Myocyte (in vitro differentiated cells): ENCODE measurements around the gene SHANK1. TPM values are rescaled to one million over a fixed set of nuclear protein-coding genes. Genes with fewer than 3 reads are reported as not detected.
A peak's percentile ranks its signal among the peaks of the same experiment; 100 is the strongest.
"Not testable (repeated sequence)": the region's sequence is repeated elsewhere in the genome, so short reads cannot be mapped to it uniquely, and the experiment has no call there.

ENCODE experiments used
- DNase-seq: peaks from one replicate; pipeline ENCODE4 v3.0.0-alpha.2; 2012; ENCODE audit warnings: low read depth
- total RNA-seq: library from RNA; depleted of rRNA; stranded (reverse); fragments of >200 nt; gene quantifications from 2 replicates; pipeline ENCODE4 v1.2.3, GENCODE V29; 2014

SHANK1 gene
- total RNA-seq, 1 donor from 2014 or later = 32.3 TPM

GRCh38 chr19:50640368-50640767 is 79.2 kb downstream of the SHANK1 start:
- no peak for DNase-seq

GRCh38 chr19:50639121-50640112 is 80.2 kb downstream of the SHANK1 start, which contains the start of gene SYT3:
Gene SYT3 (minus strand): TSS chr19:50639881. CDS start chr19:50637411, 2,470 bp downstream.
- DNase-seq = peak; percentile 32

- DNase-seq = no peak
These were observed 81.0 kb downstream of the SHANK1 start for GRCh38 chr19:50638600-50638999.

GRCh38 chr19:50636317-50637085 is 83.1 kb downstream of the SHANK1 start:
- no peak for DNase-seq

- no peak for DNase-seq
These were observed 85.6 kb downstream of the SHANK1 start for GRCh38 chr19:50633973-50634372.

- DNase-seq = no peak
These were observed 86.2 kb downstream of the SHANK1 start for GRCh38 chr19:50633359-50633758.

- DNase-seq = no peak
These were observed 87.3 kb downstream of the SHANK1 start for GRCh38 chr19:50632151-50632835.

GRCh38 chr19:50629801-50630200 is 89.8 kb downstream of the SHANK1 start:
- DNase-seq = no peak

- no peak for DNase-seq
These were observed 90.4 kb downstream of the SHANK1 start for GRCh38 chr19:50629194-50629593.

- no peak for DNase-seq
These were observed 91.1 kb downstream of the SHANK1 start for GRCh38 chr19:50628551-50628950.

- no peak for DNase-seq
These were observed 91.5 kb downstream of the SHANK1 start for GRCh38 chr19:50628146-50628545.

GRCh38 chr19:50626795-50627194 is 92.8 kb downstream of the SHANK1 start:
- DNase-seq = no peak

GRCh38 chr19:50626011-50626410 is 93.6 kb downstream of the SHANK1 start:
- DNase-seq = peak; percentile 51

- DNase-seq = no peak
These were observed 94.5 kb downstream of the SHANK1 start for GRCh38 chr19:50624949-50625600.

GRCh38 chr19:50620394-50620906 is 99.2 kb downstream of the SHANK1 start:
- DNase-seq = not testable (repeated sequence)

- not testable (repeated sequence) for DNase-seq
These were observed 100.4 kb downstream of the SHANK1 start for GRCh38 chr19:50619184-50619583.

- DNase-seq = not testable (repeated sequence)
These were observed 101.2 kb downstream of the SHANK1 start for GRCh38 chr19:50618379-50618778.

- DNase-seq = not testable (repeated sequence)
These were observed 106.8 kb downstream of the SHANK1 start for GRCh38 chr19:50612504-50613404.
